Progenitor cell of endocrine pancreas (in vitro differentiated cells): ENCODE measurements around the gene RNASEH1. TPM values are rescaled to one million over a fixed set of nuclear protein-coding genes. Genes with fewer than 3 reads are reported as not detected.

Experiments
- DNase-seq: peaks from one replicate; pipeline ENCODE4 v3.0.0; 2021; ENCODE audit warnings: low spot score; ENCODE audit not compliant: unreplicated experiment
- H3K27ac Mint-ChIP-seq: 2 replicates; pipeline ENCODE4 v1.8.0; 2021; ENCODE audit warnings: mild to moderate bottlenecking, moderate library complexity, mixed read lengths
- H3K27me3 Mint-ChIP-seq: 2 replicates; pipeline ENCODE4 v1.8.0; 2021; ENCODE audit warnings: mixed read lengths
- H3K36me3 Mint-ChIP-seq: 2 replicates; pipeline ENCODE4 v1.8.0; 2022; ENCODE audit warnings: mixed read lengths; ENCODE audit not compliant: insufficient read depth
- H3K4me1 Mint-ChIP-seq: 2 replicates; pipeline ENCODE4 v1.8.0; 2021; ENCODE audit warnings: low read depth, mixed read lengths
- H3K4me3 Mint-ChIP-seq: 2 replicates; pipeline ENCODE4 v1.8.0; 2021; ENCODE audit warnings: low read depth, mild to moderate bottlenecking, moderate library complexity, mixed read lengths
- H3K9me3 Mint-ChIP-seq: 2 replicates; pipeline ENCODE4 v1.8.0; 2021; ENCODE audit warnings: low read depth, mixed read lengths
- CTCF ChIP-seq: fragments of 200-600 bp; sonication (generic); IDR thresholded peaks from one replicate; pipeline ENCODE4 v1.5.0; 2021; ENCODE audit warnings: antibody characterized with exemption, mild to moderate bottlenecking; ENCODE audit not compliant: unreplicated experiment
- long read RNA-seq: library from polyadenylated mRNA; unstranded; transcript quantifications from one replicate; pipeline ENCODE4 v2.0.0, GENCODE V29; 2020
- total RNA-seq: library from RNA; stranded (reverse); gene quantifications from 2 replicates; pipeline ENCODE4 v1.2.1, GENCODE V29; 2021

RNASEH1 gene
- 18.5 and 21.8 TPM in 2 replicates for total RNA-seq
- long read RNA-seq, transcript RNASEH1-201 (8 exons, 1,887 nt), result major isoform, 79 of 110 reads
- long read RNA-seq, partial matches to known transcripts, result 8 of 110 reads
- long read RNA-seq, other reads (novel, unspliced or antisense), result 23 of 110 reads

- peaks cover 12% of the 10 kb centered on the region for H3K4me1 Mint-ChIP-seq
- no peaks in the 10 kb centered on the region for H3K9me3 Mint-ChIP-seq
- H3K4me3 Mint-ChIP-seq, result peak within 1 kb of the TSS; percentile 87
- H3K36me3 Mint-ChIP-seq, result peaks cover 14% of the 10 kb centered on the region
- DNase-seq, result peak; percentile 98
- TF ChIP-seq CTCF, result no peak
- peak within 1 kb of the TSS; percentile 97 for H3K27ac Mint-ChIP-seq
- no peaks in the 10 kb centered on the region for H3K27me3 Mint-ChIP-seq
These were observed at the start of gene RNASEH1 for GRCh38 chr2:3558205-3559014. TSS of gene RNASEH1 (minus strand) at chr2:3558333. CDS start at chr2:3558260, 73 bp downstream.

- Mint-ChIP-seq H3K4me1 (peaks cover 8% of the 10 kb centered on the region), H3K4me3 (no peak overlapping the region), H3K27me3 (peaks cover 6% of the 10 kb centered on the region), H3K9me3 (no peaks in the 10 kb centered on the region), H3K36me3 (no peaks in the 10 kb centered on the region), H3K27ac (no peak overlapping the region)
- no peak for DNase-seq
- no peak for TF ChIP-seq CTCF
These were observed 48.5 kb upstream of the RNASEH1 start for GRCh38 chr2:3606370-3607201.

GRCh38 chr2:3606028-3606369 is 47.9 kb upstream of the RNASEH1 start:
- no peaks in the 10 kb centered on the region for H3K9me3 Mint-ChIP-seq
- H3K4me1 Mint-ChIP-seq, result peaks cover 4% of the 10 kb centered on the region
- no peak for DNase-seq
- no peak for TF ChIP-seq CTCF
- no peaks in the 10 kb centered on the region for H3K36me3 Mint-ChIP-seq
- H3K27me3 Mint-ChIP-seq, result peaks cover 3% of the 10 kb centered on the region
- no peak overlapping the region for H3K4me3 Mint-ChIP-seq
- H3K27ac Mint-ChIP-seq, result no peak overlapping the region

GRCh38 chr2:3604991-3605961 is 47.1 kb upstream of the RNASEH1 start:
- Mint-ChIP-seq H3K27me3 (peaks cover 3% of the 10 kb centered on the region), H3K4me1 (peaks cover 4% of the 10 kb centered on the region), H3K27ac (peak overlapping the region; percentile 41), H3K4me3 (no peak overlapping the region), H3K9me3 (no peaks in the 10 kb centered on the region), H3K36me3 (no peaks in the 10 kb centered on the region)
- TF ChIP-seq CTCF, result no peak
- no peak for DNase-seq
